Ovary (tissue), 9 donors: ENCODE data around the gene CIC. TPM values are rescaled to one million over a fixed set of nuclear protein-coding genes. Genes with fewer than 3 reads are reported as not detected.

Experiments used
- DNase-seq, 5 donors: peaks; one replicate each; pipeline ENCODE4 v3.0.0-alpha.2; 2019 to 2020
- H3K27ac ChIP-seq, 2 donors: fragments of 200-600 bp; one replicate each; pipeline versions ENCODE4 v1.5.1 to v1.8.0; 2019 to 2022
- H3K27me3 ChIP-seq: fragments of 200-600 bp; one replicate; pipeline ENCODE4 v1.8.0; 2022
- H3K36me3 ChIP-seq: fragments of 200-600 bp; sonication (generic); one replicate; pipeline ENCODE4 v1.5.1; 2019
- H3K4me1 ChIP-seq: one replicate; pipeline ENCODE4 v1.8.1; 2013; ENCODE audit warnings: mild to moderate bottlenecking, moderate library complexity; ENCODE audit not compliant: insufficient read depth
- H3K4me3 ChIP-seq: fragments of 200-600 bp; sonication (generic); one replicate; pipeline ENCODE4 v1.5.1; 2017
- H3K9me3 ChIP-seq, 2 donors: fragments of 200-600 bp in 1 of 2; sonication (generic) in 1 of 2; one replicate each; pipeline versions ENCODE4 v1.5.1 to v1.8.1; 2013 to 2019; ENCODE audit warnings: mild to moderate bottlenecking in 1 of 2, moderate library complexity in 1 of 2
- CTCF ChIP-seq, 3 donors: fragments of 450-650 bp in 2 of 3; fragments of 200-600 bp in 1 of 3; IDR thresholded peaks; one replicate each; pipeline versions ENCODE4 v1.5.1 to v1.8.0; 2016 to 2022; ENCODE audit warnings: antibody characterized with exemption in 3 of 3, mild to moderate bottlenecking in 1 of 3
- EP300 ChIP-seq: sonication (generic); formaldehyde crosslinking; IDR thresholded peaks from one replicate; pipeline ENCODE4 v1.6.1; 2017; ENCODE audit warnings: antibody characterized with exemption
- POLR2A ChIP-seq: fragments of 450-650 bp; IDR thresholded peaks from one replicate; pipeline ENCODE4 v1.6.1; 2017; ENCODE audit warnings: antibody characterized with exemption, mild to moderate bottlenecking, moderate library complexity
- WGBS, 3 donors: extraction: QIAGEN DNeasy Blood & Tissue Kit in 1 of 3; methylation state at CpG; one replicate each; pipeline versions ENCODE4 v1.1.5 to v1.1.7; 2013 to 2017; 5-methylcytosine and 5-hydroxymethylcytosine counted together
- intact Hi-C, 4 donors: fragments of 100-400 bp; cut with DNase I; formaldehyde crosslinking; loops; one replicate each; pipeline versions ENCODE4 v1.11.0 to v1.15.1; 2022 to 2023
- polyA plus RNA-seq, 2 donors: library from polyadenylated mRNA; stranded (reverse); fragments of 200-250 nt in 1 of 2; fragments of 350-450 nt in 1 of 2; fragmentation: Illumina TruSeq in 1 of 2; extraction: RNeasy Lipid Tissue Mini Kit (QIAGEN cat#74804) in 1 of 2; gene quantifications; one replicate each; pipeline ENCODE4 v1.2.3, GENCODE V29; 2013 to 2014
- total RNA-seq, 7 donors: library from RNA; depleted of rRNA in 2 of 7; stranded (reverse); fragments of >200 nt in 2 of 7; fragmentation: NEBNext Ultra II Directional in 3 of 7; extraction: Animal tissue kit (Norgen Biotek cat#: 25700) in 3 of 7; gene quantifications; one replicate each; pipeline versions ENCODE4 v1.1.0 to v1.2.4, GENCODE V29; 2016 to 2023
- donor health status: DM: no; HTN: no; CAD: no; lungs with moderate emphysema.
- donor health status: DM: no; HTN: no; CAD: no.
- donor health status: Bipolar disorder and iron deficiency.
- donor health status: DM: yes; HTN: yes; CAD: no.
- donor health status: DM: no; HTN: no; CAD: no.
- donor health status: DM: yes; HTN: yes; CAD: no.

The CIC gene
- total and polyA plus RNA-seq, 9 donors, result 6.6 to 139 (median 97.9) TPM

GRCh38 chr19:42281827-42282762, 13.0 kb downstream of the CIC start:
- TF ChIP-seq EP300, result no peak
- no peak for TF ChIP-seq POLR2A
- no peak for TF ChIP-seq CTCF (IDR thresholded peaks at IDR 0.05)
- Histone ChIP-seq H3K9me3 (no peaks in the 10 kb centered on the region), H3K4me1 (peaks cover 35% of the 10 kb centered on the region), H3K27ac (peak overlapping the region; percentile 83 to 98), H3K36me3 (no peaks in the 10 kb centered on the region), H3K27me3 (no peaks in the 10 kb centered on the region), H3K4me3 (peak overlapping the region; percentile 91)
- peak in 4 of 5 donors; percentile 60 to 71 (median 66) for DNase-seq
- intact Hi-C loops, result loop anchor here in 2 of 4 donors (2.0 kb wide), 2 partner anchors 27 to 37 kb away; partner anchors contain the start of gene ERF (in 1 of the 2)
- 20 to 27% (median 26%) methylated on average over 7 of the region's 7 CpGs for WGBS, 3 donors

- no peak for DNase-seq
- 48% methylated on average over 4 of the region's 4 CpGs for WGBS, 3 donors
- peak overlapping the region; percentile 85 to 98 for H3K27ac ChIP-seq
- intact Hi-C loops, result no loop called here
- H3K9me3 ChIP-seq, result no peaks in the 10 kb centered on the region
- no peak overlapping the region for H3K4me3 ChIP-seq
- no peak for TF ChIP-seq CTCF (IDR thresholded peaks at IDR 0.05)
- TF ChIP-seq POLR2A, result no peak
- TF ChIP-seq EP300, result no peak
- no peaks in the 10 kb centered on the region for H3K27me3 ChIP-seq
- H3K36me3 ChIP-seq, result no peaks in the 10 kb centered on the region
- peaks cover 35% of the 10 kb centered on the region for H3K4me1 ChIP-seq
Observed at GRCh38 chr19:42282819-42283187, 13.8 kb downstream of the CIC start.

GRCh38 chr19:42283188-42284065, 14.4 kb downstream of the CIC start:
- TF ChIP-seq EP300, result no peak
- peak in 1 of 3 donors; percentile 29 for TF ChIP-seq CTCF (IDR thresholded peaks at IDR 0.05)
- TF ChIP-seq POLR2A, result peak; percentile 76

GRCh38 chr19:42284066-42284501, 15.0 kb downstream of the CIC start:
- intact Hi-C loops, result no loop called here
- H3K9me3 ChIP-seq, result no peaks in the 10 kb centered on the region
- H3K4me1 ChIP-seq, result peaks cover 35% of the 10 kb centered on the region
- peak overlapping the region; percentile 92 to 98 for H3K27ac ChIP-seq
- peak overlapping the region; percentile 64 for H3K4me3 ChIP-seq
- WGBS, 3 donors, result 2% methylated on average over 25 to 73 of the region's 76 CpGs
- no peaks in the 10 kb centered on the region for H3K27me3 ChIP-seq
- no peaks in the 10 kb centered on the region for H3K36me3 ChIP-seq
- peak; percentile 86 to 90 (median 90) for DNase-seq
- TF ChIP-seq POLR2A (peak; percentile 82), EP300 (no peak), CTCF (IDR thresholded peaks at IDR 0.05) (no peak)

More at GRCh38 chr19:42283188-42284065, 14.4 kb downstream of the CIC start:
- peak; percentile 96 to 98 (median 97) for DNase-seq
- Histone ChIP-seq H3K9me3 (no peaks in the 10 kb centered on the region), H3K4me1 (peaks cover 35% of the 10 kb centered on the region), H3K27me3 (no peaks in the 10 kb centered on the region), H3K27ac (peak overlapping the region; percentile 92 to 98), H3K4me3 (peak overlapping the region; percentile 64), H3K36me3 (no peaks in the 10 kb centered on the region)
- WGBS, 3 donors, result 2 to 3% (median 3%) methylated on average over 33 to 74 of the region's 74 CpGs
- intact Hi-C loops, result no loop called here
